K562 (cell line): ENCODE data around the gene NR4A2. TPM values are rescaled to one million over a fixed set of nuclear protein-coding genes. Genes with fewer than 3 reads are reported as not detected.

ENCODE experiments used
- ARID1B ChIP-seq: fragments of 450-650 bp; IDR thresholded peaks from 2 replicates; pipeline ENCODE4 v1.6.1; 2016; ENCODE audit warnings: antibody characterized with exemption, mild to moderate bottlenecking, inconsistent platforms
- ETS2 ChIP-seq: IDR thresholded peaks from 2 replicates; pipeline ENCODE4 v1.6.1; 2016; ENCODE audit warnings: borderline replicate concordance, missing genetic modification characterization, mild to moderate bottlenecking, moderate library complexity, missing compliant biosample characterization; ENCODE audit not compliant: poor library complexity, severe bottlenecking
- GATA2 ChIP-seq: sonication (generic); formaldehyde crosslinking; IDR thresholded peaks from 2 replicates; pipeline ENCODE4 v1.4.0; 2020; ENCODE audit warnings: mild to moderate bottlenecking, missing genetic modification reagents
- HNRNPL ChIP-seq: fragments of 200-400 bp; formaldehyde crosslinking; IDR thresholded peaks from 2 replicates; pipeline ENCODE4 v1.6.1; 2017; ENCODE audit warnings: low read depth, mild to moderate bottlenecking, low read length
- LEF1 ChIP-seq: fragments of 450-650 bp; IDR thresholded peaks from 2 replicates; pipeline ENCODE4 v1.6.1; 2016; ENCODE audit warnings: mild to moderate bottlenecking
- MYNN ChIP-seq, 2 experiments: sonication (generic); formaldehyde crosslinking in 1 of 2; IDR thresholded peaks; 2 replicates each; pipeline versions ENCODE4 v1.5.0 to v1.6.1; 2016 to 2020; ENCODE audit warnings: antibody characterized with exemption in 1 of 2, missing genetic modification reagents in 1 of 2
- NFIC ChIP-seq: fragments of 450-650 bp; IDR thresholded peaks from 2 replicates; pipeline ENCODE4 v1.6.1; 2017; ENCODE audit warnings: mild to moderate bottlenecking, inconsistent platforms
- SLC30A9 ChIP-seq: fragments of 250-450 bp; sonication (Bioruptor Pico); IDR thresholded peaks from 2 replicates; pipeline ENCODE4 v1.8.0; 2022; ENCODE audit warnings: mild to moderate bottlenecking, moderate library complexity
- ZFP36 ChIP-seq: fragments of 150-350 bp; IDR thresholded peaks from 2 replicates; pipeline ENCODE4 v1.6.1; 2018; ENCODE audit warnings: low read length, low read depth; ENCODE audit not compliant: partially characterized antibody
- ZNF766 ChIP-seq: fragments of 200-800 bp; sonication (Bioruptor generic); conservative IDR thresholded peaks from 2 replicates; pipeline ENCODE4 v1.6.1; 2016; ENCODE audit warnings: missing genetic modification characterization, missing compliant biosample characterization
- polyA plus RNA-seq, 8 experiments: library from polyadenylated mRNA; depleted of rRNA in 4 of 8; stranded (reverse) in 5 of 8; unstranded in 3 of 8; fragments of >200 nt; fragmentation: Nextera tagmentation in 2 of 8; fragmentation: Illumina TruSeq in 1 of 8; extraction: Ambion mirVana in 2 of 8; extraction: Trizol in 1 of 8; gene quantifications; 2 replicates each; pipeline versions ENCODE4 v1.2.1 to v1.2.3, GENCODE V29; 2011 to 2014; ENCODE audit warnings: inconsistent platforms in 1 of 8, missing spikeins in 1 of 8
- total RNA-seq, 7 experiments: library from RNA; depleted of rRNA in 6 of 7; stranded (reverse); fragments of >200 nt in 6 of 7; fragmentation: Illumina TruSeq in 2 of 7; extraction: Trizol in 2 of 7; gene quantifications; 2 replicates each; pipeline versions ENCODE4 v1.2.1 to v1.2.3, GENCODE V29; 2011 to 2021; ENCODE audit warnings: low replicate concordance in 1 of 7
- TF ChIP-seq, protein P1 (sequence below): sonication (generic); formaldehyde crosslinking; IDR thresholded peaks from 2 replicates; pipeline ENCODE4 v1.8.0; 2023; ENCODE audit warnings: missing genetic modification reagents, mild to moderate bottlenecking, borderline replicate concordance
- TF ChIP-seq, protein P2 (sequence below): sonication (generic); formaldehyde crosslinking; IDR thresholded peaks from 2 replicates; pipeline ENCODE4 v1.8.0; 2023; ENCODE audit warnings: mild to moderate bottlenecking, missing genetic modification reagents
- TF ChIP-seq, protein P3 (sequence below): fragments of 250-450 bp; sonication (Bioruptor Pico); IDR thresholded peaks from 2 replicates; pipeline ENCODE4 v1.4.0; 2020
- TF ChIP-seq, protein P4 (sequence below), 2 experiments: IDR thresholded peaks; 2 replicates each; pipeline ENCODE4 v1.6.1; 2011; ENCODE audit warnings: borderline replicate concordance in 1 of 2, control low read depth in 1 of 2, low read depth in 1 of 2, low read length in 1 of 2, mild to moderate bottlenecking in 1 of 2, mixed read lengths in 1 of 2, moderate library complexity in 1 of 2; ENCODE audit not compliant: insufficient read depth in 1 of 2, insufficient read length in 1 of 2, poor library complexity in 1 of 2, severe bottlenecking in 1 of 2; ENCODE audit errors: extremely low read depth in 1 of 2

The NR4A2 gene
- total and polyA plus RNA-seq, 9 of the 15 experiments (the other 6 are each of a cell fraction or from before 2014, with no cell fraction given): 0.94 to 5.1 (median 1.3) TPM

DNA sequence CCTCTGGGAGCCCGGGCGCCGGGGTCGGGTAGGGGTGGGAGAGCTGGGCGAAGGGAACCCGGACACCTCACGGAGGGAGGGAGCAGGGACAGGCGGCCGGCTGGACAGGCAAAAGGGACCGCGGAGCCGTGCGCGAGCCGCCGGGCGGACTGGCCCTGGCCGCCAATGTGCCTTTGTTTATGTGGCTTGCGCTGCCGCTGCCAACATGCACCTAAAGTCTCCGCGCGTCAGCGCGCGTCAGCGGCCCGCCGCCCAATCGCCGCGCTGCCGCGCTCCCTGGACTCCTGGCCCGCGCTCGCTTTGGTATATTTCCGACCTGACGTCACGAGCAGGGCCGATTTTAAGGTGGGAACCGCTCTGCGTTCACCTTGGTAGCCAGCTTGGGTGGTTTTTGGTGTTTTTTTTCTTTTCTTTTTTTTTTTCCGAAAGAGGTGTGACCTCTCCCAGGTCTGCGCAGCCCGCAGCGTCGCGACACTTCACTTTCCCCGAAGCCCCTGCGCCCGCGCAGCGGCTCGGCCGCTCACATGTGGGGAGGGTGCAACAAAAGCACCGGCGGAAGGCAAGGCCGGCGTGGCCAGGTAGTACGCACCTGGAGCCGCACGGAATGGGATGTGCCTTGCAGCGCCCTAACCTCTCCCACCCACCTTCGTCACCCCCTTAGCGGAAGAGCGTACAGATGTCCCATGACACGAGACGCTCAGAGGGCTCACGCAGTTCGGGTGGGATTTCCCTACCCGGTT, at the start of gene NR4A2 (continued):
- TF ChIP-seq, protein P1, sequence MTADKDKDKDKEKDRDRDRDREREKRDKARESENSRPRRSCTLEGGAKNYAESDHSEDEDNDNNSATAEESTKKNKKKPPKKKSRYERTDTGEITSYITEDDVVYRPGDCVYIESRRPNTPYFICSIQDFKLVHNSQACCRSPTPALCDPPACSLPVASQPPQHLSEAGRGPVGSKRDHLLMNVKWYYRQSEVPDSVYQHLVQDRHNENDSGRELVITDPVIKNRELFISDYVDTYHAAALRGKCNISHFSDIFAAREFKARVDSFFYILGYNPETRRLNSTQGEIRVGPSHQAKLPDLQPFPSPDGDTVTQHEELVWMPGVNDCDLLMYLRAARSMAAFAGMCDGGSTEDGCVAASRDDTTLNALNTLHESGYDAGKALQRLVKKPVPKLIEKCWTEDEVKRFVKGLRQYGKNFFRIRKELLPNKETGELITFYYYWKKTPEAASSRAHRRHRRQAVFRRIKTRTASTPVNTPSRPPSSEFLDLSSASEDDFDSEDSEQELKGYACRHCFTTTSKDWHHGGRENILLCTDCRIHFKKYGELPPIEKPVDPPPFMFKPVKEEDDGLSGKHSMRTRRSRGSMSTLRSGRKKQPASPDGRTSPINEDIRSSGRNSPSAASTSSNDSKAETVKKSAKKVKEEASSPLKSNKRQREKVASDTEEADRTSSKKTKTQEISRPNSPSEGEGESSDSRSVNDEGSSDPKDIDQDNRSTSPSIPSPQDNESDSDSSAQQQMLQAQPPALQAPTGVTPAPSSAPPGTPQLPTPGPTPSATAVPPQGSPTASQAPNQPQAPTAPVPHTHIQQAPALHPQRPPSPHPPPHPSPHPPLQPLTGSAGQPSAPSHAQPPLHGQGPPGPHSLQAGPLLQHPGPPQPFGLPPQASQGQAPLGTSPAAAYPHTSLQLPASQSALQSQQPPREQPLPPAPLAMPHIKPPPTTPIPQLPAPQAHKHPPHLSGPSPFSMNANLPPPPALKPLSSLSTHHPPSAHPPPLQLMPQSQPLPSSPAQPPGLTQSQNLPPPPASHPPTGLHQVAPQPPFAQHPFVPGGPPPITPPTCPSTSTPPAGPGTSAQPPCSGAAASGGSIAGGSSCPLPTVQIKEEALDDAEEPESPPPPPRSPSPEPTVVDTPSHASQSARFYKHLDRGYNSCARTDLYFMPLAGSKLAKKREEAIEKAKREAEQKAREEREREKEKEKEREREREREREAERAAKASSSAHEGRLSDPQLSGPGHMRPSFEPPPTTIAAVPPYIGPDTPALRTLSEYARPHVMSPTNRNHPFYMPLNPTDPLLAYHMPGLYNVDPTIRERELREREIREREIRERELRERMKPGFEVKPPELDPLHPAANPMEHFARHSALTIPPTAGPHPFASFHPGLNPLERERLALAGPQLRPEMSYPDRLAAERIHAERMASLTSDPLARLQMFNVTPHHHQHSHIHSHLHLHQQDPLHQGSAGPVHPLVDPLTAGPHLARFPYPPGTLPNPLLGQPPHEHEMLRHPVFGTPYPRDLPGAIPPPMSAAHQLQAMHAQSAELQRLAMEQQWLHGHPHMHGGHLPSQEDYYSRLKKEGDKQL (CRISPR knock-in tag): no peak
- no peak for TF ChIP-seq SLC30A9 (CRISPR knock-in tag)
- no peak for TF ChIP-seq ZFP36
- TF ChIP-seq ARID1B: no peak
- TF ChIP-seq MYNN (IDR thresholded peaks at IDR 0.05): no peak
- TF ChIP-seq MYNN (CRISPR knock-in tag; IDR thresholded peaks at IDR 0.05): no peak
- TF ChIP-seq GATA2 (CRISPR knock-in tag): no peak
- 0 out of 2 replicates have a peak, but pooled peaks have one; percentile 57 for TF ChIP-seq HNRNPL
- TF ChIP-seq, protein P2, sequence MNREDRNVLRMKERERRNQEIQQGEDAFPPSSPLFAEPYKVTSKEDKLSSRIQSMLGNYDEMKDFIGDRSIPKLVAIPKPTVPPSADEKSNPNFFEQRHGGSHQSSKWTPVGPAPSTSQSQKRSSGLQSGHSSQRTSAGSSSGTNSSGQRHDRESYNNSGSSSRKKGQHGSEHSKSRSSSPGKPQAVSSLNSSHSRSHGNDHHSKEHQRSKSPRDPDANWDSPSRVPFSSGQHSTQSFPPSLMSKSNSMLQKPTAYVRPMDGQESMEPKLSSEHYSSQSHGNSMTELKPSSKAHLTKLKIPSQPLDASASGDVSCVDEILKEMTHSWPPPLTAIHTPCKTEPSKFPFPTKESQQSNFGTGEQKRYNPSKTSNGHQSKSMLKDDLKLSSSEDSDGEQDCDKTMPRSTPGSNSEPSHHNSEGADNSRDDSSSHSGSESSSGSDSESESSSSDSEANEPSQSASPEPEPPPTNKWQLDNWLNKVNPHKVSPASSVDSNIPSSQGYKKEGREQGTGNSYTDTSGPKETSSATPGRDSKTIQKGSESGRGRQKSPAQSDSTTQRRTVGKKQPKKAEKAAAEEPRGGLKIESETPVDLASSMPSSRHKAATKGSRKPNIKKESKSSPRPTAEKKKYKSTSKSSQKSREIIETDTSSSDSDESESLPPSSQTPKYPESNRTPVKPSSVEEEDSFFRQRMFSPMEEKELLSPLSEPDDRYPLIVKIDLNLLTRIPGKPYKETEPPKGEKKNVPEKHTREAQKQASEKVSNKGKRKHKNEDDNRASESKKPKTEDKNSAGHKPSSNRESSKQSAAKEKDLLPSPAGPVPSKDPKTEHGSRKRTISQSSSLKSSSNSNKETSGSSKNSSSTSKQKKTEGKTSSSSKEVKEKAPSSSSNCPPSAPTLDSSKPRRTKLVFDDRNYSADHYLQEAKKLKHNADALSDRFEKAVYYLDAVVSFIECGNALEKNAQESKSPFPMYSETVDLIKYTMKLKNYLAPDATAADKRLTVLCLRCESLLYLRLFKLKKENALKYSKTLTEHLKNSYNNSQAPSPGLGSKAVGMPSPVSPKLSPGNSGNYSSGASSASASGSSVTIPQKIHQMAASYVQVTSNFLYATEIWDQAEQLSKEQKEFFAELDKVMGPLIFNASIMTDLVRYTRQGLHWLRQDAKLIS (CRISPR knock-in tag): no peak; the same call in none of the 2 replicates
- no peak for TF ChIP-seq LEF1
- TF ChIP-seq, protein P3, sequence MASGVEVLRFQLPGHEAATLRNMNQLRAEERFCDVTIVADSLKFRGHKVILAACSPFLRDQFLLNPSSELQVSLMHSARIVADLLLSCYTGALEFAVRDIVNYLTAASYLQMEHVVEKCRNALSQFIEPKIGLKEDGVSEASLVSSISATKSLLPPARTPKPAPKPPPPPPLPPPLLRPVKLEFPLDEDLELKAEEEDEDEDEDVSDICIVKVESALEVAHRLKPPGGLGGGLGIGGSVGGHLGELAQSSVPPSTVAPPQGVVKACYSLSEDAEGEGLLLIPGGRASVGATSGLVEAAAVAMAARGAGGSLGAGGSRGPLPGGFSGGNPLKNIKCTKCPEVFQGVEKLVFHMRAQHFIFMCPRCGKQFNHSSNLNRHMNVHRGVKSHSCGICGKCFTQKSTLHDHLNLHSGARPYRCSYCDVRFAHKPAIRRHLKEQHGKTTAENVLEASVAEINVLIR: peak; percentile 90
- no peak for TF ChIP-seq ZNF766
- TF ChIP-seq NFIC: no peak
- TF ChIP-seq ETS2 (tag): no peak
- TF ChIP-seq, protein P4, sequence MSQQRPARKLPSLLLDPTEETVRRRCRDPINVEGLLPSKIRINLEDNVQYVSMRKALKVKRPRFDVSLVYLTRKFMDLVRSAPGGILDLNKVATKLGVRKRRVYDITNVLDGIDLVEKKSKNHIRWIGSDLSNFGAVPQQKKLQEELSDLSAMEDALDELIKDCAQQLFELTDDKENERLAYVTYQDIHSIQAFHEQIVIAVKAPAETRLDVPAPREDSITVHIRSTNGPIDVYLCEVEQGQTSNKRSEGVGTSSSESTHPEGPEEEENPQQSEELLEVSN (IDR thresholded peaks at IDR 0.05; ENCODE audit: borderline replicate concordance in 1 of 2, extremely low read depth in 1 of 2, insufficient read depth in 1 of 2, insufficient read length in 1 of 2, low read depth in 1 of 2, low read length in 1 of 2, poor library complexity in 1 of 2, severe bottlenecking in 1 of 2): peak; percentile 87 to 93
